ENCODE data around the gene TNFAIP8. TPM values are rescaled to one million over a fixed set of nuclear protein-coding genes. Genes with fewer than 3 reads are reported as not detected.

The TNFAIP8 gene
- total and polyA plus RNA-seq, 2 donors (not counting 1 experiment from before 2014, with no cell fraction given), result 67.3 to 109 TPM

GRCh38 chr5:119385536-119386128 lies 29.8 kb downstream of the TNFAIP8 start:
- Histone ChIP-seq H3K4me3 (ENCODE audit: control extremely low read depth in 1 of 5, extremely low read depth in 1 of 5, insufficient read depth in 1 of 5, low read depth in 2 of 5, low read length in 4 of 5) (no peak overlapping the region), H3K27ac (ENCODE audit: low read length in 2 of 2) (peak overlapping the region; percentile 39 to 71), H4K20me1 (ENCODE audit: control insufficient read depth, insufficient read depth, low read length, poor library complexity, severe bottlenecking) (peaks cover 16% of the 10 kb centered on the region), H3K79me2 (ENCODE audit: control insufficient read depth, insufficient read depth, low read length) (peaks cover 96% of the 10 kb centered on the region), H2AFZ (ENCODE audit: insufficient read depth, low read depth, low read length, poor library complexity, severe bottlenecking) (no peak overlapping the region), H3K9ac (ENCODE audit: low read length) (no peak overlapping the region), H3K9me3 (ENCODE audit: control extremely low read depth in 1 of 3, control insufficient read depth in 2 of 3, insufficient read depth in 1 of 3, low read length in 2 of 3) (no peaks in the 10 kb centered on the region), H3K27me3 (replicated peaks in 1 of 4; ENCODE audit: control extremely low read depth in 1 of 4, control insufficient read depth in 3 of 4, insufficient read depth in 4 of 4, low read length in 3 of 4) (no peaks in the 10 kb centered on the region), H3K4me2 (replicated peaks; ENCODE audit: low read depth, low read length, poor library complexity, severe bottlenecking) (peak overlapping the region; percentile 34), H3K36me3 (replicated peaks in 1 of 2; ENCODE audit: control extremely low read depth in 1 of 2, control insufficient read depth in 1 of 2, extremely low read depth in 1 of 2, insufficient read depth in 2 of 2, low read length in 1 of 2) (peaks cover 0 to 26% of the 10 kb centered on the region in 2 experiments), H3K4me1 (ENCODE audit: control insufficient read depth in 2 of 2, insufficient read depth in 2 of 2, low read length in 2 of 2) (peaks cover 82 to 84% of the 10 kb centered on the region in 2 donors)
- no peaks in the 10 kb centered on the region for H3K9me3 Mint-ChIP-seq (ENCODE audit: insufficient read depth)
- no CpG with 5 or more reads among the region's 3 CpGs for WGBS (ENCODE audit: insufficient coverage)
- ChIA-PET CTCF (interaction anchor here (1.3 to 1.5 kb wide), 3 partner anchors 29 to 397 kb away, joined by 3 to 6 read pairs (median 4); partner anchors contain the start of gene DTWD2), POLR2A (interaction anchor here (0.6 to 0.8 kb wide), 3 partner anchors 19 to 116 kb away, joined by 3 to 7 read pairs (median 3); no protein-coding TSS in a partner anchor)
- intact Hi-C loops (cut with micrococcal nuclease), result loop anchor here (2.0 kb wide), 1 partner anchor 77 kb away; no protein-coding TSS in a partner anchor
- H3K27me3 Mint-ChIP-seq, result no peaks in the 10 kb centered on the region
- peak overlapping the region; percentile 87 for H3K27ac Mint-ChIP-seq
- no peak for DNase-seq
- H3K4me1 Mint-ChIP-seq, result peaks cover 90% of the 10 kb centered on the region
- no peak for ATAC-seq (ENCODE audit: low read depth)
- peak overlapping the region; percentile 70 for H3K4me3 Mint-ChIP-seq
- TF ChIP-seq EZH2 (IDR thresholded peaks at IDR 0.05; ENCODE audit: borderline replicate concordance, insufficient read depth, low read depth, low read length, poor library complexity, severe bottlenecking) (no peak), CTCF (IDR thresholded peaks at IDR 0.05) (no peak)
